ENCODE measurements around the gene OPN1MW.
"Not testable (repeated sequence)": the region's sequence is repeated elsewhere in the genome, so short reads cannot be mapped to it uniquely, and the experiment has no call there.

Gene OPN1MW

DNA sequence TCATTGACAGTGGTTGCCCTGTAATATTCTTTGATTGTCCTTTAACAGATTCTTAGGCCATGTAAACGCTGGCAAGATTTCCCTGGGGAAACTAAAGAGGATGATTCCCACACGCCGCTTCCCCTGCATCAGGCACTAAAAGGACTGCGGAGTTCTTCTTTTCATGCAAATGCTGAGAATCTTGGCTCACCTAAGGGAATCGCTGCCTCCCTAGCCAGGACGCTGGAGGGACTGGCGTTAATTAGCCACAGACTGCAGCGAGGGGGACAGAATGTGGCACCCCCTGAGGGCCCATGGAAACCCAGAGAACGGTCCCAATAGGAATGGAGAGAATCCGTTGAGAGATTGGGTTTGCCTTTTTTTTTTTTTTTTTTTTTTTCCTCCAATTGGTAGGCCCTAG lies 29.1 kb downstream of the OPN1MW start:
- not testable (repeated sequence) for DNase-seq

GRCh38 chrX:154219456-154219855 lies 37.1 kb downstream of the OPN1MW start, which contains the start of gene OPN1MW2:
Gene OPN1MW2 (plus strand): TSS chrX:154219756. CDS start chrX:154219816, 60 bp downstream.
- not testable (repeated sequence) for DNase-seq

DNA sequence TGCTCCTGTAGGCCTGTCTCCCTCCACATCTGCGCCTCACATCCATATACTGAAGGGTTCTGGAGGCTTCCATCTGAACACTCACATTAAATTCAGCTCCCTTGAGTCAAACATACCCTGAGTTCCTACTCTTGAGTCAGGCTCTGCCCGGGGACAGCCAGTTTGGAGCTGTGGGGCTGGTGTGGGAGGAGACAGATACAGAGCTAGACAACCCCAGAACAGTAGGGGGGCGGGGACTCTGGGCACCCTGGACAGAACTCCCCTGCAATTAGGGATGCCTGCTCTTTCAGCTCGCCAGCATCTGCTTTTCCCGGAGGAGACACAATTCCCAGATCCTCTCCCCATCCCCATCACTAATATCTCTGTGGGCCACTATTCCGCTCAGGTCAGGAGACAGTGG lies 42.9 kb downstream of the OPN1MW start:
- DNase-seq: not testable (repeated sequence)

- not testable (repeated sequence) for DNase-seq
Measured at GRCh38 chrX:154226706-154227105, 44.3 kb downstream of the OPN1MW start.

DNA sequence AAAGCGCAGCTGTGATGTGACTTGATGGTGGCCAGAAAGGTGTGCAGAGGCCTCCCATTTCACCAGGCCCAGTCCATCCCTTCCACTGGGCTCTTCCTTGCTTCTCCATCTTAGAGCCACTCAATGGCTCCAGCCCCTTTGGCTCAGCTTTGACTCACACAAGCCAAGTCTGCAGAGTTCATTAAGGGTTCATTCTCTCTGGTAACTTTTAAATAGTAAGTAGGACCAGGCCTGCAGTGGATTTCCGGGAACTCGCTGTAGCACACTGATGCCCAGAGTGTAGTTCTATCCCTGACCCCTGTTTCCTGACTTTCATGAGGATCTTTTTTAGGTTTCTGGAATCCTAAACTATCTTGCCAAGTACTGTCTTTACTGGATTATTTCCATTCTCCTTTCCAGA lies 49.0 kb downstream of the OPN1MW start:
- DNase-seq: not testable (repeated sequence)

GRCh38 chrX:154233620-154234019 lies 51.2 kb downstream of the OPN1MW start:
- DNase-seq: not testable (repeated sequence)

DNA sequence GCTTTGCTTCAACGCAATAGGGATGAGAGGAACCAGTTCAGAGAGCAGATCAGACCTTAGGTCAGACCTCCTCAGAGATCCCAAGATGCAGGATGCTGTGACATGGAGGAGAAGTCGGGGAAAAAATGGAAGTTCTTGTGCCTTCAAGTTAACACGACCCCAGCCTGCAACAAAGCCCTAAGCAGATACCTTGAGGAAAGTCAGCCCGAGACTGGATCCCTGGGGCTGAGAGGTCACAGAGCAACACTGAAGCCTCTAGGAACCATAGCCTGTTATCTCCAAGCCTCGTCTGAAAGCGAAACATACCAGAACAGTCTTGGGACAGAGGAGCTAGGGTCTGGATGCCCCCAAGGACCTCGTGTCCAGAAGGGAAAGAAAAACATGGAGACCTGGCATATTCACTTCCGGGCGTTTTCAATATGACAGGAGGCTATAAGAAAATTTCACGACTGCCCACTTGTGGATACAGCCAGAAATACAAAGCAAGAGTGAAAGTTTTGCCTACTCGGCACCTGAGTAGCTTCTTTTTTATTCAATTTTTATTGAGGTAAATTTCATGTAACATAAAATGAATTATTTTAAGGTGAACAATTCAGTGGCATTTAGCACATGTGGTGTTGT lies 56.7 kb downstream of the OPN1MW start:
- not testable (repeated sequence) for DNase-seq

GRCh38 chrX:154239982-154240503 lies 57.6 kb downstream of the OPN1MW start:
- not testable (repeated sequence) for DNase-seq

All from activated gamma-delta T cell (primary cell).